Gastroesophageal sphincter (tissue), 4 donors: ENCODE results near the gene MAG. TPM values are rescaled to one million over a fixed set of nuclear protein-coding genes. Genes with fewer than 3 reads are reported as not detected.

Experiments used
- ATAC-seq: fragments of 150-250 bp; one replicate; pipeline ENCODE4 v1.9.1; 2016; ENCODE audit warnings: mild to moderate bottlenecking, moderate library complexity
- H3K27ac ChIP-seq, 4 donors: fragments of 200-600 bp; sonication (generic) in 3 of 4; 1 replicate in 3 of 4; 2 replicates in 1 of 4; pipeline ENCODE4 v1.5.1; 2016 to 2019
- H3K27me3 ChIP-seq: fragments of 200-600 bp; sonication (generic); one replicate; pipeline ENCODE4 v1.5.1; 2019
- H3K36me3 ChIP-seq, 2 donors: fragments of 200-600 bp; sonication (generic); one replicate each; pipeline ENCODE4 v1.5.1; 2019; ENCODE audit warnings: control low read depth in 1 of 2
- H3K4me1 ChIP-seq, 3 donors: fragments of 200-600 bp; sonication (generic); 1 replicate in 2 of 3; 2 replicates in 1 of 3; pipeline ENCODE4 v1.5.1; 2016 to 2019; ENCODE audit warnings: control low read depth in 2 of 3
- H3K4me3 ChIP-seq, 2 donors: fragments of 200-600 bp; sonication (generic); one replicate each; pipeline ENCODE4 v1.5.1; 2019; ENCODE audit warnings: mild to moderate bottlenecking in 1 of 2, moderate library complexity in 1 of 2
- H3K9me3 ChIP-seq, 3 donors: fragments of 200-600 bp; sonication (generic); one replicate each; pipeline ENCODE4 v1.5.1; 2017 to 2019; ENCODE audit warnings: control low read depth in 2 of 3
- EP300 ChIP-seq: sonication (generic); formaldehyde crosslinking; IDR thresholded peaks from one replicate; pipeline ENCODE4 v1.6.1; 2017; ENCODE audit warnings: antibody characterized with exemption, mild to moderate bottlenecking
- POLR2A ChIP-seq, 2 donors: fragments of 450-650 bp; IDR thresholded peaks; one replicate each; pipeline ENCODE4 v1.6.1; 2017; ENCODE audit warnings: antibody characterized with exemption in 2 of 2, mild to moderate bottlenecking in 2 of 2, moderate library complexity in 1 of 2
- POLR2AphosphoS5 ChIP-seq: sonication (generic); formaldehyde crosslinking; IDR thresholded peaks from one replicate; pipeline ENCODE4 v1.6.1; 2017; ENCODE audit warnings: antibody characterized with exemption
- WGBS, 2 donors: methylation state at CpG; one replicate each; pipeline ENCODE4 v1.1.5; 2018; ENCODE audit warnings: low coverage in 1 of 2; 5-methylcytosine and 5-hydroxymethylcytosine counted together
- total RNA-seq, 4 donors: library from RNA; depleted of rRNA; stranded (reverse); fragments of >200 nt; gene quantifications; one replicate each; pipeline ENCODE4 v1.1.0, GENCODE V29; 2016
- TF ChIP-seq, protein P1 (sequence below), 4 experiments: fragments of 200-600 bp in 2 of 4; fragments of 450-650 bp in 2 of 4; sonication (generic) in 1 of 4; IDR thresholded peaks; one replicate each; pipeline ENCODE4 v1.5.1; 2017 to 2019; ENCODE audit warnings: antibody characterized with exemption in 4 of 4, mild to moderate bottlenecking in 2 of 4, moderate library complexity in 2 of 4

The MAG gene
- total RNA-seq, 4 donors from 2014 or later: 0.40 TPM; not detected in 3

DNA sequence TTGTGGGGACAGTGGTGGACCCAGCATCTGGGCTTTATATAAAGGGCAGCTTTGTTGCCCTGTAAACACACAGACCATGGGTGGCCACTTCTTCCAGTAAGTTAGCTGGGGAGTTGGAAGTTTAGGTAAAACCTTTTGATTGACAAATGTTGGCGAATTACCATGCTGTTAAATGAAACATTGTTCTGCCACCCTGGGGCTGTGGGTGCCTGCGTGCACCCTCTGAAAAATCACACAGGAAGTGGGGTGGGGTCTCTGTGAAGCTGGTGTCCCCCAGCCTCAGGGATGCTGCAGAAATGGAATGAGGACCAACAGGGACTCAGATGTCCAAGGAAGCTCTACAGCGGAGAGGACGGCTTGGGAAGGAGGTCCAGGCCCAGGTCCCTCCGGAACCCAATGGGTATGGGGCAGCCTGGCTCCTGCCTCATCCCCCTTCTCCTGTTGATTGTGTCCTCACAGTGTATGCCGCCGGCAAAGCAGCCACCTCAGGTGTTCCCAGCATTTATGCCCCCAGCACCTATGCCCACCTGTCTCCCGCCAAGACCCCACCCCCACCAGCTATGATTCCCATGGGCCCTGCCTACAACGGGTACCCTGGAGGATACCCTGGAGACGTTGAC is 26.0 kb upstream of the MAG start:
- Histone ChIP-seq H3K27ac (peak overlapping the region in 3 of 4 donors; percentile 91 to 96 (median 93)), H3K27me3 (no peaks in the 10 kb centered on the region), H3K4me1 (peaks cover 0 to 43% (median 35%) of the 10 kb centered on the region in 3 donors), H3K9me3 (no peaks in the 10 kb centered on the region), H3K36me3 (peaks cover 0 to 11% of the 10 kb centered on the region in 2 donors), H3K4me3 (no peak overlapping the region)
- ATAC-seq: no peak
- 78 to 90% methylated on average over 3 to 4 of the region's 10 CpGs for WGBS, 2 donors
- no peak for TF ChIP-seq POLR2A (IDR thresholded peaks at IDR 0.05)
- TF ChIP-seq POLR2AphosphoS5: no peak
- TF ChIP-seq, protein P1, sequence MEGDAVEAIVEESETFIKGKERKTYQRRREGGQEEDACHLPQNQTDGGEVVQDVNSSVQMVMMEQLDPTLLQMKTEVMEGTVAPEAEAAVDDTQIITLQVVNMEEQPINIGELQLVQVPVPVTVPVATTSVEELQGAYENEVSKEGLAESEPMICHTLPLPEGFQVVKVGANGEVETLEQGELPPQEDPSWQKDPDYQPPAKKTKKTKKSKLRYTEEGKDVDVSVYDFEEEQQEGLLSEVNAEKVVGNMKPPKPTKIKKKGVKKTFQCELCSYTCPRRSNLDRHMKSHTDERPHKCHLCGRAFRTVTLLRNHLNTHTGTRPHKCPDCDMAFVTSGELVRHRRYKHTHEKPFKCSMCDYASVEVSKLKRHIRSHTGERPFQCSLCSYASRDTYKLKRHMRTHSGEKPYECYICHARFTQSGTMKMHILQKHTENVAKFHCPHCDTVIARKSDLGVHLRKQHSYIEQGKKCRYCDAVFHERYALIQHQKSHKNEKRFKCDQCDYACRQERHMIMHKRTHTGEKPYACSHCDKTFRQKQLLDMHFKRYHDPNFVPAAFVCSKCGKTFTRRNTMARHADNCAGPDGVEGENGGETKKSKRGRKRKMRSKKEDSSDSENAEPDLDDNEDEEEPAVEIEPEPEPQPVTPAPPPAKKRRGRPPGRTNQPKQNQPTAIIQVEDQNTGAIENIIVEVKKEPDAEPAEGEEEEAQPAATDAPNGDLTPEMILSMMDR (IDR thresholded peaks at IDR 0.05): no peak
- no peak for TF ChIP-seq EP300

DNA sequence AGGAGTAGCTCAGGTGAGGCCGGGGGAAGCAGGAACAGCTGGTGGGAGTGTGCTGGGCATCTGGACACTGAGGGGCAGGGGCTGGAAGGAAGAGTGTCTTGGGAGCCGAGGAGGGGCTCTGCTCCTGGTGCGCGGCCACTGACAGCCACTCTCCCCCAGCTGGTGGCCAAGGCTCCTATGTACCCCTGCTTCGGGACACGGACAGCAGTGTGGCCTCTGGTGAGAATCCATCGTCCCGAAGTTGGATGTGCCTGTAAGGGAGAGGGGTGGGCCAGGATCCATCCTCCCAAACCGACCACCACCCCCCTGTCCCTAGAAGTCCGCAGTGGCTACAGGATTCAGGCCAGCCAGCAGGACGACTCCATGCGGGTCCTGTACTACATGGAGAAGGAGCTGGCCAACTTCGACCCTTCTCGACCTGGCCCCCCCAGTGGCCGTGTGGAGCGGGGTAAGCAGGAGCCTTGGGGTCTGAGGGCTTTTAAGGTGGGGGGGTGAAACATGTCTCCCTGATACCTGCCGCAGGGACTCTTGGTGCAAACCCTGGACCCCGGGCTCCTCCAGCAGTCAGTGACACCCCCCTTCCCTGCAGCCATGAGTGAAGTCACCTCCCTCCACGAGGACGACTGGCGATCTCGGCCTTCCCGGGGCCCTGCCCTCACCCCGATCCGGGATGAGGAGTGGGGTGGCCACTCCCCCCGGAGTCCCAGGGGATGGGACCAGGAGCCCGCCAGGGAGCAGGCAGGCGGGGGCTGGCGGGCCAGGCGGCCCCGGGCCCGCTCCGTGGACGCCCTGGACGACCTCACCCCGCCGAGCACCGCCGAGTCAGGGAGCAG is 25.2 kb upstream of the MAG start:
- ATAC-seq: no peak
- Histone ChIP-seq H3K27ac (peak overlapping the region; percentile 79 to 96 (median 92)), H3K27me3 (no peaks in the 10 kb centered on the region), H3K36me3 (peaks cover 0 to 18% of the 10 kb centered on the region in 2 donors), H3K4me1 (peaks cover 0 to 46% (median 35%) of the 10 kb centered on the region in 3 donors), H3K9me3 (no peaks in the 10 kb centered on the region), H3K4me3 (peak overlapping the region; percentile 71 to 94)
- WGBS, 2 donors: 0% methylated on average over 2 of the region's 39 CpGs; no CpG with 5 or more reads in 1 of the 2 donors
- TF ChIP-seq EP300 (no peak), POLR2AphosphoS5 (no peak), POLR2A (IDR thresholded peaks at IDR 0.05) (no peak)
- TF ChIP-seq, protein P1 (IDR thresholded peaks at IDR 0.05): no peak

DNA sequence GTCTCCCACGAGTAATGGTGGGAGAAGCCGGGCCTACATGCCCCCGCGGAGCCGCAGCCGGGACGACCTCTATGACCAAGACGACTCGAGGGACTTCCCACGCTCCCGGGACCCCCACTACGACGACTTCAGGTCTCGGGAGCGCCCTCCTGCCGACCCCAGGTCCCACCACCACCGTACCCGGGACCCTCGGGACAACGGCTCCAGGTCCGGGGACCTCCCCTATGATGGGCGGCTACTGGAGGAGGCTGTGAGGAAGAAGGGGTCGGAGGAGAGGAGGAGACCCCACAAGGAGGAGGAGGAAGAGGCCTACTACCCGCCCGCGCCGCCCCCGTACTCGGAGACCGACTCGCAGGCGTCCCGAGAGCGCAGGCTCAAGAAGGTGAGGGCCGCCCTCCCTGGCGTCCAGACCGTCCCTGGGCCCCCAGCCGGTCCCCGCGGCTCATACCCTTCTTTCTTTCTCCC is 24.6 kb upstream of the MAG start:
- Histone ChIP-seq H3K4me1 (peaks cover 0 to 52% (median 35%) of the 10 kb centered on the region in 3 donors), H3K4me3 (peak overlapping the region; percentile 71 to 94), H3K9me3 (no peaks in the 10 kb centered on the region), H3K36me3 (peaks cover 0 to 25% of the 10 kb centered on the region in 2 donors), H3K27me3 (no peaks in the 10 kb centered on the region), H3K27ac (peak overlapping the region; percentile 79 to 96 (median 92))
- 1% methylated on average over 14 of the region's 40 CpGs; no CpG with 5 or more reads in 1 of the 2 donors for WGBS, 2 donors
- no peak for TF ChIP-seq EP300
- no peak for TF ChIP-seq POLR2A (IDR thresholded peaks at IDR 0.05)
- peak; percentile 15 for TF ChIP-seq POLR2AphosphoS5
- TF ChIP-seq, protein P1 (IDR thresholded peaks at IDR 0.05): no peak
- peak; percentile 14 for ATAC-seq

DNA sequence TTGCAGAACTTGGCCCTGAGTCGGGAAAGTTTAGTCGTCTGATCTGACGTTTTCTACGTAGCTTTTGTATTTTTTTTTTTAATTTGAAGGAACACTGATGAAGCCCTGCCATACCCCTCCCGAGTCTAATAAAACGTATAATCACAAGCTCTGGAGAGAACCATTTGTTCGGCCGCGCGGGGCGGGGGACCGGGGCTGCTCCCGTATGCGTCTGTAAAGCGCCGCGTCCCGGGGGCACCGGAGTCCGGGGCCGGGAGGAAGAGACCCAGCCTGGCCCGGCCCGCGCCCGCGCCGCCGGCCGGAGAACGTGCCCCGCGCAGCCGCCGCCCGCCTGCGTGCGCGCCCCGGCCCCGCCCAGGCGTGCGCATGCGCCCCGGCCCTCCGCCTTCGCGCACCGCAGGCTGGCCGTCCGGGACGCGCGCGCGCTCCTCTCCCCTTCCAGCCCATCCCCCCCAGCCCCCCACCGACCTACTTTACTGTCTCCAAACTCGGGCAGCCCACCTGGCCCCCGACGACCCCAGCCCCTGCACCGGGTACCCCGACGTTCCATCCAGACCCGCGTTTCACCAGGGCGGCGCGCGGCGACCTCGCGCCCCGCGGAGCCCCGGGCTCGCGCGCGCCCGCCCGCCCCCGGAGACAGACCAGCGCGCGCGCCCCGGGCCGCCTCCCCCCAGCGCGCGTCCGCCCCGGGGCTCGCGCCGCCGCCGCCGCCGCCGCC is 24.0 kb upstream of the MAG start:
- Histone ChIP-seq H3K4me1 (peaks cover 0 to 58% (median 35%) of the 10 kb centered on the region in 3 donors), H3K9me3 (no peaks in the 10 kb centered on the region), H3K27me3 (no peaks in the 10 kb centered on the region), H3K4me3 (peak overlapping the region; percentile 71 to 94), H3K36me3 (peaks cover 0 to 31% of the 10 kb centered on the region in 2 donors), H3K27ac (peak overlapping the region; percentile 79 to 96 (median 92))
- peak; percentile 83 for ATAC-seq
- TF ChIP-seq POLR2A (IDR thresholded peaks at IDR 0.05): peak; percentile 85 to 88
- TF ChIP-seq, protein P1 (IDR thresholded peaks at IDR 0.05): no peak
- TF ChIP-seq POLR2AphosphoS5: peak; percentile 67
- TF ChIP-seq EP300: no peak
- 0 to 2% methylated on average over 2 to 16 of the region's 100 CpGs for WGBS, 2 donors
